Thyroid gland (tissue), 4 donors: Measurements from ENCODE around the gene B4GAT1.

ENCODE experiments used
- CTCF ChIP-seq, 6 experiments: fragments of 200-600 bp in 3 of 6; fragments of 450-650 bp in 3 of 6; sonication (generic) in 3 of 6; IDR thresholded peaks; one replicate each; pipeline ENCODE4 v1.5.1; 2016 to 2019; ENCODE audit warnings: antibody characterized with exemption in 6 of 6, mild to moderate bottlenecking in 2 of 6, inconsistent platforms in 1 of 6, moderate library complexity in 1 of 6
- POLR2A ChIP-seq, 2 donors: fragments of 450-650 bp; IDR thresholded peaks; one replicate each; pipeline ENCODE4 v1.6.1; 2017; ENCODE audit warnings: antibody characterized with exemption in 2 of 2, mild to moderate bottlenecking in 2 of 2, moderate library complexity in 1 of 2

- TF ChIP-seq CTCF (IDR thresholded peaks at IDR 0.05) = peak in 5 of 6 experiments; percentile 45 to 70 (median 51)
- TF ChIP-seq POLR2A (IDR thresholded peaks at IDR 0.05) = no peak
Measured at GRCh38 chr11:66388780-66389386, 41.5 kb upstream of the B4GAT1 start.
